Spinal cord (tissue), 10 donors: ENCODE measurements around the gene ZNF502. TPM values are rescaled to one million over a fixed set of nuclear protein-coding genes. Genes with fewer than 3 reads are reported as not detected.
A peak's percentile ranks its signal among the peaks of the same experiment; 100 is the strongest.

ENCODE experiments used
- DNase-seq, 6 donors: peaks; one replicate each; pipeline versions ENCODE4 v3.0.0 to v3.0.0-alpha.2; 2013 to 2015; ENCODE audit warnings: low spot score in 6 of 6, low read depth in 4 of 6
- H3K27ac ChIP-seq: one replicate; pipeline ENCODE4 v1.5.1; 2013; ENCODE audit warnings: low read depth, low read length, control low read depth
- H3K27me3 ChIP-seq: one replicate; pipeline ENCODE4 v1.6.1; 2013; ENCODE audit warnings: low read length; ENCODE audit not compliant: control insufficient read depth, insufficient read depth
- H3K36me3 ChIP-seq: one replicate; pipeline ENCODE4 v1.6.1; 2013; ENCODE audit warnings: low read length; ENCODE audit not compliant: control insufficient read depth, insufficient read depth
- H3K4me1 ChIP-seq: one replicate; pipeline ENCODE4 v1.6.1; 2013; ENCODE audit warnings: low read length; ENCODE audit not compliant: control insufficient read depth, insufficient read depth
- H3K4me3 ChIP-seq: one replicate; pipeline ENCODE4 v1.5.1; 2013; ENCODE audit warnings: low read depth, low read length, control low read depth
- H3K9me3 ChIP-seq: one replicate; pipeline ENCODE4 v1.6.1; 2013; ENCODE audit warnings: low read length; ENCODE audit not compliant: control insufficient read depth, insufficient read depth
- WGBS: methylation state at CpG from one replicate; pipeline ENCODE4 v1.1.5; 2013; ENCODE audit warnings: missing lambda C conversion rate; ENCODE audit not compliant: insufficient coverage; 5-methylcytosine and 5-hydroxymethylcytosine counted together
- polyA plus RNA-seq, 2 donors: library from polyadenylated mRNA; unstranded; fragments of 120-200 nt; gene quantifications; one replicate each; pipeline ENCODE4 v1.2.1, GENCODE V29; 2013; ENCODE audit not compliant: insufficient read length in 2 of 2
- total RNA-seq, 2 donors: library from RNA; depleted of rRNA in 1 of 2; stranded (reverse); fragments of 120-200 nt in 1 of 2; fragments of >200 nt in 1 of 2; gene quantifications; one replicate each; pipeline versions ENCODE4 v1.2.3 to v1.2.4, GENCODE V29; 2013 to 2014
- donor health status: healthy.

The ZNF502 gene
- total and polyA plus RNA-seq, 4 donors, result 9.3 to 13.1 (median 9.7) TPM

DNA sequence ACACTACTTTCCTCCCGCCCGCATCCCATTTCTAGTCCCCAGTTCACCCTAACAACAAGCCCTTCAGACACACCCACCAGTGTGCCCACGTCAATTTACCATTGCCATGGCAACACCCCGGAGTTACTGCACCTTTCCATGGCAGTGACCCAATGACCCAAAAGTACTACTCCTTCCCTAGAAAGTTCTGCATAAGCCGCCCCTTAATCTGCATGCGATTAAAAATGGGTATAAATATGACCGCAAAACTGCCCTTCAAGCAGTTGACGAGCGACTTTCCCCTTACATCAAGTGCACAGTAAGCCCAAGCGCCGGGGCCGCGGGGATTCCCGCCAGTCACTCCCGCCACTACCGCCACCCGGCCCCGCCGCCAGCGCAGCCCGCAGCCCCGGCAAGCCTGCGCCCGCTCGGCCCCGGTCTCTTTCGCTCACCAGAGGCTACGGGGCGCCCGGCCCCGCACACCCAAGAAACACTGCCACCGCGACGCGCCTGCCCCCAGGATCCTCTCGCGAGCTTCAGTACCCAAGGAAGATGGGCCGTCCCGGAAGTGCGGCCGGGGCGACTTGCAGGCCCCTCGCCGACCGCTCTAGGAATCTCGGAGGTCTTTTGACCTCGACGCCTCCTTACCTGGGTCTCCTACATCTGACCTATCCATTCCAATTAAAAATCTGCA lies 27.2 kb upstream of the ZNF502 start:
- WGBS, result 0% methylated on average over 39 of the region's 48 CpGs
- no peak overlapping the region for H3K27ac ChIP-seq

DNA sequence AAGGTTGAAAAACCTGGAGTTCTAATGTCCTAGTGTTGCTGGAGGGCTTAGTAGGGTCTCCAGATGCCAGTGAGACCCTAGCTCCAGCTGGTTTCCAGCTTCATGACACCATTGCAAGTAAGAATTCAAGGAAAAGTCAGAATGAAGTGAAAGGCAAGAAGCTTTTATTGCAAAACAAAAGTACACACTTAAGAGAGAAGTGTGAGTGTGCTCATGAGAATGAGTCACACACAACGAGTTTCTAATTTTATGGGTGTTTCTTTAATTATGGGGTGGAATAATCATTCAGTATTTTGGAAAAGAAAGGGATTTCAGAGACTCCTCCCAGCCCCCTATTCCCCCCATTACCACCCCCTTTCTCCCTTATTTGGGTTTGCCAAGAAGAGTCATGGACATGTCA lies 24.6 kb upstream of the ZNF502 start:
- Histone ChIP-seq H3K27me3 (peaks cover 3% of the 10 kb centered on the region), H3K9me3 (no peaks in the 10 kb centered on the region), H3K36me3 (no peaks in the 10 kb centered on the region), H3K27ac (no peak overlapping the region), H3K4me1 (no peaks in the 10 kb centered on the region), H3K4me3 (no peak overlapping the region)
- DNase-seq, result no peak
- WGBS, result no CpG with 5 or more reads among the region's 1 CpG

More for the DNA sequence above, 27.2 kb upstream of the ZNF502 start:
- H3K4me1 ChIP-seq, result no peaks in the 10 kb centered on the region
- no peaks in the 10 kb centered on the region for H3K36me3 ChIP-seq
- peak overlapping the region; percentile 55 for H3K4me3 ChIP-seq
- H3K27me3 ChIP-seq, result peaks cover 3% of the 10 kb centered on the region
- H3K9me3 ChIP-seq, result no peaks in the 10 kb centered on the region
- DNase-seq, result peak in 5 of 6 donors; percentile 55 to 97 (median 74)

DNA sequence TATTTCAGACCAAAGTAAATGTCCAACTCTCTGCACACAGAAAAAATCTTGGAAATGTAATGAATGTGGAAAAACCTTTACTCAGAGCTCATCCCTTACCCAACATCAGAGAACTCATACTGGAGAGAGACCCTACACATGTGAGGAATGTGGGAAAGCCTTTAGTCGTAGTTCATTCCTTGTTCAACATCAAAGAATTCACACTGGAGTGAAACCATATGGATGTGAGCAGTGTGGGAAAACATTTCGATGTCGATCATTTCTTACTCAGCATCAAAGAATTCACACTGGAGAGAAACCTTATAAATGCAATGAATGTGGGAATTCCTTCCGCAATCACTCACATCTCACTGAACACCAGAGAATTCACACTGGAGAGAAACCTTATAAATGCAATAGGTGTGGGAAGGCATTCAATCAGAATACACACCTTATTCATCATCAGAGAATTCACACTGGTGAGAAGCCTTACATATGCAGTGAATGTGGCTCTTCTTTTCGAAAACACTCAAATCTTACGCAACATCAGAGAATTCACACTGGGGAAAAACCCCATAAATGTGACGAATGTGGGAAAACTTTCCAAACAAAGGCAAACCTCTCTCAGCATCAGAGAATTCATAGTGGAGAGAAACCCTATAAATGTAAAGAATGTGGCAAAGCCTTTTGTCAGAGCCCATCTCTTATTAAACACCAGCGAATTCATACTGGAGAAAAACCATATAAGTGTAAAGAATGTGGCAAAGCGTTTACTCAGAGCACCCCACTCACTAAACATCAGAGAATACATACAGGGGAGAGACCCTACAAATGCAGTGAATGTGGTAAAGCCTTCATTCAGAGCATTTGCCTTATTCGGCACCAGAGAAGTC lies 9.0 kb downstream of the ZNF502 start:
- no peaks in the 10 kb centered on the region for H3K27me3 ChIP-seq
- peaks cover 43% of the 10 kb centered on the region for H3K9me3 ChIP-seq
- H3K4me1 ChIP-seq, result no peaks in the 10 kb centered on the region
- WGBS, result no CpG with 5 or more reads among the region's 10 CpGs
- peak in 1 of 6 donors; percentile 2 for DNase-seq
- no peak overlapping the region for H3K27ac ChIP-seq
- H3K4me3 ChIP-seq, result no peak overlapping the region
- H3K36me3 ChIP-seq, result peaks cover 18% of the 10 kb centered on the region

GRCh38 chr3:44722103-44722401 lies 9.6 kb downstream of the ZNF502 start:
- Histone ChIP-seq H3K27me3 (no peaks in the 10 kb centered on the region), H3K27ac (no peak overlapping the region), H3K4me3 (no peak overlapping the region), H3K9me3 (peaks cover 43% of the 10 kb centered on the region), H3K36me3 (peaks cover 18% of the 10 kb centered on the region), H3K4me1 (no peaks in the 10 kb centered on the region)
- WGBS, result no CpG with 5 or more reads among the region's 1 CpG
- DNase-seq, result no peak

DNA sequence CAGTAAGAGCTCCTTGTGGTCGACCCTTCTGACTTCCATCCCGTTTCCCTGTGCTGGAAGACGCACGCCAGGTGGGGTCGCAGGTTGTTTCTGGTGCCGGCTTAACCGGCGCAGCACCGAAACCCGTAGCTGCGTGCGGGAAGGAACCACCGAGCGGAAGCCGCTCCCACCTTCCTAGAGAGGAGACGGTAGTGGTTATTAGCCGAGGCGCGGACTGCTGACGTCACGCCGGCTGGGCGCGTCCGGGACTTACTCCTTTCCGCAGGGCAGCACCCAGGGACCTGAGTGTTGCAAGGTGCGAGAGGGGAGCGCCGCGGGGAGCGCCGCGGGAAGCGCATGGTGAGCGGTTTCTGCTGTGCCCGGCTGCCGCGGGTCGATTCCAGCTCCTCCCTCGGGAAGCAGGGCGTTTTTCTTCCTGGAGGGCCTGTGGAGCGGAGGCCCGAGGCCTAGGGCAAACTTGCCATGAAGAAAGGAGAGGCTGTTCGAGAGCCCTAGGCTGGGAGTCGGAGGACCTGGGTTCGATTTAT lies 17.0 kb downstream of the ZNF502 start, which contains the start of gene ZNF501:
TSS of gene ZNF501 (plus strand) at position 252 of the 527 bp plus-strand sequence. CDS start 4,787 bp downstream, outside the sequence.
- H3K27me3 ChIP-seq, result no peaks in the 10 kb centered on the region
- peak; percentile 84 to 98 (median 90) for DNase-seq
- peak within 1 kb of the TSS; percentile 94 for H3K4me3 ChIP-seq
- 0% methylated on average over 45 of the region's 46 CpGs for WGBS
- peaks cover 10% of the 10 kb centered on the region for H3K36me3 ChIP-seq
- peaks cover 8% of the 10 kb centered on the region for H3K9me3 ChIP-seq
- peaks cover 4% of the 10 kb centered on the region for H3K4me1 ChIP-seq
- peak within 1 kb of the TSS; percentile 37 for H3K27ac ChIP-seq

- no peak overlapping the region for H3K4me3 ChIP-seq
Observed at GRCh38 chr3:44734646-44735168, 22.2 kb downstream of the ZNF502 start.

DNA sequence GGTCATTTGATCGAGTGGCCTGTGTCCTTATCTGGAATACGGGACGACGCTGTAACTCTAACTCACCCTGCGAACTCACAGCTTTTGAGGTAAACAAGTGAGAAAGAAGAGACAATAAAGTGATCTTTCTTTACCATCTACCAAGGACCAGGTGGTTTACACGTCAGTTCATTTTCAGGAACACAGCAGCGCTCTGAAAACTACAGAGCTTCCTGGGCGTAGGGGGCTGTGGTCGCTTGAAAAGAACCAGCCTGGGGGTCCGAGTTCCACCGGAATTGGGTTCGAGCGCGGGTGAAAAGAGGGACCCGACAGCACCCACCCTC lies 48.6 kb downstream of the ZNF502 start:
- Histone ChIP-seq H3K4me1 (peaks cover 12% of the 10 kb centered on the region), H3K36me3 (peaks cover 4% of the 10 kb centered on the region), H3K9me3 (peaks cover 5% of the 10 kb centered on the region), H3K4me3 (peak overlapping the region; percentile 70), H3K27ac (peak overlapping the region; percentile 31), H3K27me3 (no peaks in the 10 kb centered on the region)
- DNase-seq, result no peak
- WGBS, result under 1% methylated on average over 10 of the region's 15 CpGs

More at GRCh38 chr3:44734646-44735168, 22.2 kb downstream of the ZNF502 start:
- DNase-seq, result no peak
- 100% methylated on average over 1 of the region's 3 CpGs for WGBS
- Histone ChIP-seq H3K9me3 (peaks cover 32% of the 10 kb centered on the region), H3K27ac (no peak overlapping the region), H3K36me3 (peaks cover 18% of the 10 kb centered on the region), H3K27me3 (no peaks in the 10 kb centered on the region), H3K4me1 (no peaks in the 10 kb centered on the region)

DNA sequence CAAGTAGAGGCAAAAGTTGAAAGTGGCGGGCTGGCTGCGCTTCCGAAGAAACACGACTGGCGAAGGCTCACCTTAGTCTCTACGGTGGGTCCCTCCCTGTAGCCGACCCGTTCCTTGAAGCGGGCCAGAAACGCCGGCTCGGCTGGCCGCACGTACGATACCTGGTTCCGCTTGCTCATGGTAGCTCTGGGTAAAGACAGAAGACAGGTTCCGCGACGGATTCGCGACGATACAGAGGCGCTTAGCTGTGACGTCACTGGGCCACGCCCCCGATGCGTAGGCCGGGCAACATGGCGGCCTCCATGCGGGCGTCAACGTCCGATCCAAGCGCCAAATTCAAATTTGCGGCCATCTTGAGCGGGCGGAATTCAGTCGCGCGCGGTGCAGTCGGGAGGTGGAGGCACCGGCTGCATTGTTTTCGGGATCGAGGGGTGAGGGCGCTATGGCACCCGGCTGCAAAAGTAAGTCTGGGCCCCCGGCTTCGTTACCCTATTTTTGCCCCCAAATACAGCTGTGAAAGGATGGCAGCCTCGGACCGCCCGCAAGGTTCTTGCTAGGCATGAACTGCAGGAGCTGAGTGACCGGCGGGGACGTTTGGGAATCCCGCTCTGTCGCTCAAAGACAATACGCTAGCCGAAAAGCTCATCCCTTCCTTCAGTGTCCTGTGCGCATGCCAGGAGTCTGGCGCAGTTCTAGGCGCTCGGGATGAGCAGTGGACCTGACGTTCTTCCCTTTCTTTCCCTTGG lies 49.1 kb downstream of the ZNF502 start, which contains the start of the genes KIAA1143 and KIF15:
TSS of gene KIAA1143 (minus strand) at position 196 of the 746 bp plus-strand sequence. CDS start at position 179, 17 bp downstream.
TSS of gene KIF15 (plus strand) at position 371 of the 746 bp plus-strand sequence. CDS start at position 443, 72 bp downstream.
- under 1% methylated on average over 63 of the region's 64 CpGs for WGBS
- Histone ChIP-seq H3K4me1 (peaks cover 12% of the 10 kb centered on the region), H3K36me3 (peaks cover 4% of the 10 kb centered on the region), H3K27ac (peak within 1 kb of the TSS; percentile 31), H3K27me3 (no peaks in the 10 kb centered on the region), H3K9me3 (peaks cover 5% of the 10 kb centered on the region), H3K4me3 (peak within 1 kb of the TSS; percentile 70)
- peak; percentile 91 to 99 (median 96) for DNase-seq

GRCh38 chr3:44762170-44762677 lies 49.8 kb downstream of the ZNF502 start:
- H3K27ac ChIP-seq, result peak overlapping the region; percentile 31
- peaks cover 12% of the 10 kb centered on the region for H3K4me1 ChIP-seq
- H3K4me3 ChIP-seq, result peak overlapping the region; percentile 70
- no peaks in the 10 kb centered on the region for H3K27me3 ChIP-seq
- H3K36me3 ChIP-seq, result peaks cover 4% of the 10 kb centered on the region
- 0% methylated on average over 3 of the region's 9 CpGs for WGBS
- H3K9me3 ChIP-seq, result peaks cover 3% of the 10 kb centered on the region
- no peak for DNase-seq
